HG03439 (cell line): ENCODE results near the gene FRMD4B.
"Not testable (repeated sequence)": the region's sequence is repeated elsewhere in the genome, so short reads cannot be mapped to it uniquely, and the experiment has no call there.

Experiments used
- ATAC-seq: cut with Tn5 transposase; IDR thresholded peaks from one replicate; pipeline ENCODE4 v1.9.1; 2021; ENCODE audit warnings: mild to moderate bottlenecking, moderate library complexity; ENCODE audit not compliant: unreplicated experiment

The FRMD4B gene

DNA sequence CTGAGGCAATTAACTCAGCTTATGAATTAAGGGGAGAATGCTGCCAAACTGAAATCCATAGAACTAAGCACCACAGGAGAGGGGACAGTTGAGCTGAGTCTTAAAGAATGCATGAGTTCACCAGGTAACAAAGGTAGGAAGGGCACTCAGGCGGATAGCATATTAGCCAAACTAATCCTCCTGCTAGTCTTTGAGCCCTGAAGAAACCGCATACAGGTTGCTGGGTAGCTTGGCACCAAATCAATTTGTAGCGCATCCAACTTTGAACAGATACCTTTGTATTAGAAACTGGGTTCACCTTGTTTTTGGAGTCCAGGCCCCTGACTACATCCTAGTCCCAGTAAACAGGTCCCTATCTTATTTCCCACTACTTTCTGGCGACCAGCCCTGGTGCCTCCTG lies 93.7 kb downstream of the FRMD4B start:
- no peak for ATAC-seq

DNA sequence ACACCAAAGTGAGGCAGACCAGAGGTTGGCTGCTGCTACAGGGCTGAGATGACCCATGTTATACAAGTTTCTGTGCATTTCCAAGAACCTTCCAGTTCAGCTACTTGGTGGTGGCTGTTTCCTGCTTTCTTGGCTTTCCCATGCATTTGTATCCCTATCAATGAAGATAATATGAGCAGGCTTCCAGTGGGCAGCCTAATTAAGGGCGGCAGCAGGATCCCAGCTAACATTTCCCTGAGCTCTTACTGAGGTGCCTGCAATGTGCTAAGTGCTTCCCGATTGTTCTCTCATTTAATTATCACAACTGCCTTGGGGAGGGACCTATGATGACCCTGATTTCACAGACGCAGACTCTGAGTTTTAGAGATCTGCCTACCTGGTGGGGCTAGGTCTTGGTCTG lies 95.5 kb downstream of the FRMD4B start:
- no peak for ATAC-seq

DNA sequence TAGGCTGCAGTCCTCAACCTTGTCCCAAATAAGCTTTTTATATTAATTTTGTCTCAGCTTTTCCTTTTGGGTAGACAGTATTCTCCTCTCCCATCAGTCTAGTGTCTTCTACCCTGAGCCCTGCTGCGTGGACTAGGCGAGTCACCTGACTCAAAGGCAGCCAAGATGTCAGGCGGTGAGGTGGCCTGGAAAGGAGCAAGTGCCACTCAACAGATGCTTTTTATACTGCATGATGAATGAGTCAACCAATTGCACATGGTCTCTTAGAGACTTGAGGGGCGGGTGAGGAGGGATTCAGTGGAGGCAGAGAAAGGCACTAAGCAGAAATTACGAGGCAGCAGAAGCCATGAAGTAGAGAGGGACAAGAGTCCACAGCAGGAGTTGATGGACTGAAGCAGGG lies 95.9 kb downstream of the FRMD4B start:
- no peak for ATAC-seq

DNA sequence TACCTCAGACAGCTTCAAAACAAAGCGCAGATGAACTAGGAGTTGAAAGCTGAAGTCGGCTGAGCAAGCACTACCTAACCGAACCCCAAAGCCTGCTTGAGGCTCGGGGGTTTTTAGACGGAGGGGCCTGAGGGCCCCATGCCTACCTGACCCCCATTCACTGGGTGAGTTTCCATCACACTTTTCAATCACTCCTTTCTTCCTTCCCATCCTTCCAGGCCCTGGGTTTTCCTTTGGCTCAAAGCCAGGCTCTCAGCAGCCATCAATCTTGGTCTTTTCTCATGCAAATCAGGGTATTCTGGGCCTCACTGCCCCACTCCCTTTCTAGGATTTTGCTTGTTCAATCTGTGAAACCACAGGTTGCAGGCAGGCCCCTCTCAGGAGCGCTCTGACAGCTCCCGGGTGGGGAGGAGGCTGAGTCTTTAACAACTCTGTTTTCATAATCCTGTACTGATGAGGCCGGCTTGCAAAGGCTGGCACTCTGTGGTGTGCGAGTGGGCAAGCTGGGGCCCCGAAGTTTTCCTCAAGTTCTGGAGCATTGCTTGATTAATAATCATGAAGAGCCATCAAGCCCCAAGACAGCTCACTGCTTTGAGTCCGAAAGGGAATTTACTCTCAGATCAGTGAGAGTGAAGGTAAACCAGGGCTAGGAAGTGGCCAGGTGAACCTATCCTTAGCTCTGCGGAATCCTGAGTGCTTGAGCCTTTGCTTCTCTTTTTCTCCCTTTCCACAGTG lies 97.6 kb downstream of the FRMD4B start:
- ATAC-seq, result no peak

DNA sequence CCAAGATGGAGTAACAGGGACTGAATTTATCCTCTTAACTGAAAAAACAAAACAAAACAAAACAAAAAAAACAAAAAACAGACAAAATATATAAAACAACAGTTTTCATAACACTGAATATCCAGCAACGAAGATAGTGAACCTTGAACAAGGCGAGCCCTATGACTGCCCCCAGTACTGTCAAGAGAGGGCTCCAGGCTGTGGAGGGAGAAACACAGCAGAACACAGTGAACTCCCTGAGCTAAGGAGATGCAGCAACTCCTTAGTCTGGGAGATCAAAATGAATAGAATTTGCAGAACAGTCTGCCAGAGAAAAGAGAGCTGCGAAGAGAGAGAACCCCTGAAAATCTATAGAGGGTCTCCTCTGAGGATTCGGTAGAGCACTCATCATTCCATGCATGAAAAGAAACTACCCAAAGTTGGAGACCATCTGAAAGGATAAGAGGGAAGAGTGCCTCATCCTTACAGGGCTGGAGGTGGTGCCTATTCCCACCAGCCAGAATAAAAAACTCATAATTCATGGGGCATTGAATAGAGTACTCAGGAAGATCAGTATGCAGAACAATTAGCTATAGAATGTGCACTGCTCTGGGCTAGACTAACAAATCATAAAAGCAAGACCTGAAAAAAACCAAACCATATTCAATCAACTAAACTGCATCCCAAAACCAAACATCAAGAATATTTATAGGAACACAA lies 101.8 kb downstream of the FRMD4B start:
- ATAC-seq, result no peak

DNA sequence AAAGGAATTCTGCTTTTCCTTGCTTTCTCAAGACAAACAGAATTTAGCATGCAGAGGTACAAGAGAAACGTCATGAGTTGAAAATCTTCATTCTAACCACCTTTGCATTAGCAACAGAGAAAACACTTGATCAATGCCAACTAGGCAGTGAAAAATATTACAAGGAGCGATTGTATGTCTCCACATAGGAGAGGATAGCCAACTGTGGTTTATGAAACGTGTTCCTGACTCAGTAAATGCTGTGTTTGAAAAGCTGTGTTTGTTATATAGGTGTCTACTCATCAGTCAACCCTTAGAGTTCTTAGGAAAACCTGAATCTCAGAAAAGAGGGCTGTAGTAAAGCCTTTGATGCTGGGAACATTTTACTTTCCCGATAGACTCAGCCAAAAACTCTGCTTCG lies 102.4 kb downstream of the FRMD4B start:
- no peak for ATAC-seq

DNA sequence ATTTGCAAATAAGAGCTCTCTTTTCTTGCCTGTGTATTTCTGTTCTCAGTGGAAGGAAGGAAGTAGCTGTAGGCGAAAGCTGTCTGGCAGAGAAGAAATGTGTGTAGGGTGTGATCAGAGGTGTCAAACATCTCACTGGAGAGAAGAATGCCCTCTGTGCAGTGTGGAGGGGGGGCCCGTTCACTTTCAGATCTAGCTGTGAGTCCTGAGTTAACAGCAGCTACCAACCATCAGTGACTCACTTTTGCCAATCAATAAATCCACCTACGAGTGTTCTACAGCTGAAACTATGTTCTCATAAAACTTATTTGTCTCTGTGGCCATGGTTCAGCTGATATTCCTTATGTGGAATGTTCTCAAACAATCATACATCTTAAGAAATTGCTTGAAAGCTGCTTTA lies 103.7 kb downstream of the FRMD4B start:
- ATAC-seq, result no peak

DNA sequence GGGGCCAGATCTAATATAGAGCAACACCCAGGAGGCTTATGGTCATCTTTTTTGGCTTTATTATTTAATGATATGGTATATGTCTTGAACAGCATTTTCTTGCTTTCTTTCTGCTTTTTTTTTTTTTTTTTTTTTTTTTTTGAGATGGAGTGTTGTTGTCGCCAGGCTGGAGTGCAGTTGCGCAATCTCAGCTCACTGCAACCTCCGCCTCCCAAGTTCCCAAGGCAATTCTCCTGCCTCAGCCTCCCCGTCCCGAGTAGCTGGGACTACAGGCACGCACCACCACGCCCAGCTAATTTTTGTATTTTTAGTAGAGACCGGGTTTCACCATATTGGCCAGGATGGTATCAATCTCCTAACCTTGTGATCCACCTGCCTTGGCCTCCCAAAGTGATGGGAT lies 108.5 kb downstream of the FRMD4B start:
- not testable (repeated sequence) for ATAC-seq

DNA sequence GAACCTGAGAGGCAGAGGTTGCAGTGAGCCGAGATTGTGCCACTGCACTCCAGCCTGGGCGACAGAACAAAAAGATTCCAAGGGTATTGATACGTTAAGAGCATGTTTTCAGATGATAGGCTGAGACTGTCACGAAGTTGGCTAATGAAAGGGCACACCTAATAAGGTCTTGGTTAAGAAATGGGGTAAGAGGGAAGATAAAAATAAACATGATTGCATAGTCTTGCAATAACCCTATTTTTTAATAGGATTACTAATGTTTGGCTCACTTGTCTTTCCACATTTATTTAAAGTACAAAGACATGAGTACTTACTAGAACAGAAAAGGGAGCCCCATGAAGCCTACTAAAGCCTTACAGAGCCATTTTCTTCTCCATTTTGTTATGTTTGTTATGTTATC lies 109.0 kb downstream of the FRMD4B start:
- ATAC-seq, result no peak

DNA sequence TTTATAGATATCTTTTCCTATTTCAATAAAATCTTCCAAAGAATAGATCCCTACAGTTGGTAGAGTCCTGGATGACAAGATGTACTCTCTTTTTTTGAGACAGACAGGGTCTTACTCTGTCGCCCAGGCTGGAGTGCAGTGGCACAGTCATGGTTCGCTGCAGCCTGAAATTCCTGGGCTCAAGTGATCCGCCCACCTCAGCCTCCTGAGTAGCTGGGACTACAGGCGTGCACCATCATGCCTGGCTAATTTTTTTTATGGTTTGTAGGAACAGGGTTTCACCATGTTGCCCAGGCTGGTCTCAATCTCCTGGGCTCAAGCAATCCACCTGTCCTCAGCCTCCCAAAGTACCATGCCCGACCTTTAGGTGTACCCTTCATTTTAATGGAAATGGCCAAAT lies 109.7 kb downstream of the FRMD4B start:
- ATAC-seq, result not testable (repeated sequence)

DNA sequence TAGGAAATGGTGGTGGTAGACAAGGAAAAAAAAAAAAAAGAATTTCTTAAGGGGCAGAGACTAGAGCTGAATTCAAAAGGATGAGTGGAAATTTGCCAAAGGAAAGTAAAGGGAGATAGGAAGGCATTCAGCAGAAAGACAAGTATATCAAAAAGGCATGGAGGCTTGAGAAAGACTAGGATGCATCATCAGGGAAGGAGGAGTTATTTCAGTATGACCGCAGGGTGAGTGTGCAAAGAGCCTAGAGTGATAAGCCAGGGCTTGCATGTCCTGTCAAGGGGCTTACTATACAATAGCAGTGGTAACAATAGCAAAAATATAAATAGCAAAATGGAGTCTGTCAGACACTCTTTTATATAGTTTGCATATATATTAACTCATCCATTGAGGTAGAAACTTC lies 112.0 kb downstream of the FRMD4B start:
- ATAC-seq, result no peak

DNA sequence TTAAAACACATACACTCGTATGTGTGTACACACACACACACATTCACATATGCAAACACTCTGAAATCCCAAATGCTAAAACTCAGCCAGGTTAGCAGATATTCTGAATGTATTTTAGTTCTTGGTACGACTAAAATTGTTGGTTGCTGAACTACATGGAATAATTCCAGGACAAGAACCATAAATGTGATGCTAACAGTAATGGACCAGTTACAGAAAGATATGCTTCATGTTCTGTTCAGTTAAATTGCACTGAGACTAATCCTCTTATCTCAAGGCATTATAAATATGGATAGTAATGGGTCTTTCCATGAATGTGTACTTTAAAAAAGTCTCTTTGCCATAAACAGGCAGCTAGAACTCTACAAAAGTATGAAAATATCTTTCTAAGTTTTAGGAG lies 113.3 kb downstream of the FRMD4B start:
- ATAC-seq, result no peak

DNA sequence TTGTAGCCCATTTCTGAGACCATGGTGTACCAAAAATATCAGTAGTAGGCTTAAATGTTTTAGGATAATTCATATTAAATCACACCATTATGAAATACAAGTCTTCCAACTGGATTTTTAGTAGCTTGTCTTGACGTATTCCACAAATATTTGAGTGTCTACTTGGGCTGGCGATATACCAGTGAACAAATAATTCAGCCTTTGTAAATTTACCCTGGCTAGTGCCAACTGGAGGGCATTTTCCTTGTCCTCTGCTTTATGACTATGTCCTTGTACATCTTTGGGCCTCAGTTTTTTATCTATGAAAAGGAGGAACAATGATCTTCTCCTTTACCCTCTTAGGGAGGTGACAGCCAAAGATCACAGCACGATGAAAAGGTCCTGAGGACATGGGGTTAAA lies 114.8 kb downstream of the FRMD4B start:
- ATAC-seq, result no peak

DNA sequence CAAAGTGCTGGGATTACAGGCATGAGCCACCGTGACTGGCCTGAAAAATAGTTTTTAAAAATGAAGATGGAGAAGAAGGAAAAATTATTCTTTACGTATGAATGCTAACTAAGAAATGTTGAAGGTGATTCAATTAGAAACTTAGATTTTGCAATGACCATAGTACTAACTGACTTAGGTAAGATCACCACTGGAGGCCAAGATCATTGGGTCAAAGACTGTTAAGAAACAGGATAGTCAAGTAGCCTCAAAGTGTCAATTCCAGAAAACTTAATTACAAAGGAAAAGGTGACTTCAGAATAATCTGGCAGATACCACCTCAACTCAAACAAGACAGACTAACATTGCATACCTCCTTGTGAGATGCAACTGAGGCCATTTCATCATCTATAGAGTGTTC lies 119.3 kb downstream of the FRMD4B start:
- no peak for ATAC-seq

DNA sequence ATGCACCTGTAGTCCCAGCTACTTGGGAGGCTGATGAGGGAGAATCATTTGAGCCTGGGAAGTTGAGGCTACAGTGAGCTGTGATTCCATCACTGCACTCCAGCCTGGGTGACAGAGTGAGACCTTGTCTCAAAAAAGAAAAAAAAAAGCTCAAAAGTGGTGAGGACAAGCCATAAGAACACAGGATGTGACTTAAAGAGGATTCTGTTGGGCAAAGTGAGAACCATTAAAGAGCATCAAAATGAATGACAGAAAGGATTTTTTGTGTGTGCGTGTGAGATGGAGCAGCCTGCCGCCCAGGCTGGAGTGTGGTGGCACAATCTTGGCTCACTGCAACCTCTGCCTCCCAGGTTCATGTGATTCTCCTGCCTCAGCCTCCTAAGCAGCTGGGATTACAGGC lies 119.8 kb downstream of the FRMD4B start:
- ATAC-seq, result not testable (repeated sequence)

DNA sequence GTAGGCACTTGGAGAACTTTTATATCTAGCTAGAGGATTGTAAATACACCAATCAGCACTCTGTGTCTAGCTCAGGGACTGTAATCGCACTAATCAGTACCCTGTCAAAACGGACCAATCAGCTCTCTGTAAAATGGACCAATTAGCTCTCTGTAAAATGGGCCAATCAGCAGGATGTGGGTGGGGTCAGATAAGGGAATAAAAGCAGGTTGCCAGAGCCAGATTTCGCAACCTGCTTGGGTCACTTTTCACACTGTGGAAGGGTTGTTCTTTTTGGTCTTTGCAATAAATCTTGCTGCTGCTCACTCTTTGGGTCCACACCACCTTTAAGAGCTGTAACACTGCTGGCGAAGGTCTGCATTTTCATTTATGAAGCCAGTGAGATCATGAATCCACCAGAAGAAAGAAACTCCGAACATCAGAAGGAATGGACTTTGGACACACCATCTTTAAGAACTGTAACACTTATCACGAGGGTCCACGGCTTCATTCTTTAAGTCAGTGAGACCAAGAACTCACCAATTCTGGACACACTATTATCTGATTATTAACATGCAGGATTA lies 125.0 kb downstream of the FRMD4B start:
- not testable (repeated sequence) for ATAC-seq

DNA sequence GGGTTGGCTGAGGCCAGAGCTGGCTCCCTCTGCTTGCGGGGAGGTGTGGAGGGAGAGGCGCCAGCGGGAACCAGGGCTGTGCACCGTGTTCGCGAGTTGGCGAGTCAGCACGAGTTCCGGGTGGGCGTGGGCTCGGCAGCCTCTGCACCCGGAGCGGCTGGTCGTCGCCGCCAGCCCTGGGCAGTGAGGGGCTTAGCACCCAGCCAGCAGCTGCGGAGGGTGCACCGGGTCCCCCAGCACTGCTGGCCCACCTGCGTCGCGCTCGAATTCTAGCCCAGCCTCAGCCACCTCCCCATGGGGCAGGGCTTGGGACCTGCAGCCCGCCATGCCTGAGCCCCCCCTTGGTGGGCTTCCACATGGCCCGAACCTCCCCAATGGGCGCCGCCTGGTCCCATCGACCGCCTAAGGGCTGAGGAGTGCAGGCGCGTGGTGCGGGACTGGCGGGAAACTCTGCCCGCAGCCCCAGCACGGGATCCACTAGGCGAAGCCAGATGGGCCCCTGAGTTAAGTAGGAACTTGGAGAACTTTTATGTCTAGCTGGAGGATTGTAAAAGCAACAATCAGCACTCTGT lies 125.6 kb downstream of the FRMD4B start:
- no peak for ATAC-seq

DNA sequence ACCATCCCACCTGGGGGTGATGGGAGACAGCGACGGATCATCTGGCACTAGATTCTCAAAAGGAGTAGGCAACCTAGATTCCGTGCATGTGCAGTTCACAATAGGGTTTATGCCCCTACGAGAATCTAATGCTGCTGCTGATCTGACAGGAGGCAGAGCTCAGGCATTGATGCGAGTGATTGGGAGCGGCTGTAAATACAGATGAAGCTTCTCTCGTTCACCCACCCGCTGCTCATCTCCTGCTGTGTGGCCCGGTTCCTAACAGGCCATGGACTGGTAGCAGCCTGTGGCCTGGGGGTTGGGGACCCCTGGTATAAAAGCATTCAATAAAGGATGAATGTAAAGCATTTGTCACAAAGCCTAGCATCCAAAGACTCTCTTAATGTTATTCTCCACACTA lies 126.8 kb downstream of the FRMD4B start:
- no peak for ATAC-seq

DNA sequence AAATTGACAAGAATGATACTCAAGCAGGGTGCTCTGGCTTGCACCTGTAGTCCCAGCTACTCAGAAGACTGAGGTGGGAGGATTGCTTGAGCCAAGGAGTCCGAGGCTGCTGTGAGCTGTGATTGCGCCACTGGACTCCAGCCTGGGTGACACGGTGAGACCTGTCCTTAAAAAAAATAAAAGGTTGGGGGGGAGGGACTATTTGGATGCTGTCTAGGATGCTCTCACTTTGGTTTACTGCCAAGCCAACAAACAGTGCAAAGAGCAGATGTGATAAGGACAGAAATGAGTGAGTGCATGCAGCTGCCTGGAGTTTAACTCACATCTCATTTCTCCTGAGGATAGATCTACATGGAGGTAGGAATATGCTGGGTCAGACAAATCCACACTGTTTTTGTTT lies 130.0 kb downstream of the FRMD4B start:
- no peak for ATAC-seq

DNA sequence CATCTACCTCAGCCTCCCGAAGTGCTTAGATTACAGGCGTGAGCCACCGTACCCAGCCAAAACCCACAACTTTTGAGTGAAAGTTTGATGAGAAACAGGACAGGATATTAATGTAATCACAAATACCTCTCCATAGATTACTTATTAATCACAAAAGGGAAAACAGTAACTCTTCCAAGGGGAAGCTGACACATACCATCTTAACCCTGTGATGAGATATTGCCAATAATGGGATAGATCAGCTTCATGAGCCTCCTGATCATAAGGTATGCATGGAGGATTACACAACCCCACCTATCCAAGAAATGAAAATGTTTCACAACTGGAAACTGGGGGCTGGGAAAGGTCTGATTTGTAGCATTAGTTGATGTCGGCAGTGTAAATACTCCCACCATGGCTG lies 131.5 kb downstream of the FRMD4B start:
- ATAC-seq, result no peak

DNA sequence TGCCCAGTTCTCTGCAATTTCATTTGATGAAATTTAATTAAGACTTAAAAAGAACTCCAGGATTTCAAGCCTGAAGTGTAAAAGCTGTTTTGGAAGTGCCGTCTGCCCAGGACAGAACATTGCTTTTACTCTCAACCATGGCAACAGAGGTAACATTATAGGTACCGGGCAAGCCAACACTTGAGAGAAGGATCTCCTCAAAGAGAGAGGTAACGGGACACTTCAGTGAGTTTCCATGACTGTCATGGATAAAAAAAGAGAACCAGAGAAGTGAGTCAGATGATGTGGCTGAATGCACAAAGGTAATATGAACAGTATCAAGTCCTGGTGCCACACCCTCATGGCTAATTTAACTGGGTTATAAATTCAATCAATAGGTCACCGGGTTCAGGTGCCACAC lies 133.3 kb downstream of the FRMD4B start:
- no peak for ATAC-seq

DNA sequence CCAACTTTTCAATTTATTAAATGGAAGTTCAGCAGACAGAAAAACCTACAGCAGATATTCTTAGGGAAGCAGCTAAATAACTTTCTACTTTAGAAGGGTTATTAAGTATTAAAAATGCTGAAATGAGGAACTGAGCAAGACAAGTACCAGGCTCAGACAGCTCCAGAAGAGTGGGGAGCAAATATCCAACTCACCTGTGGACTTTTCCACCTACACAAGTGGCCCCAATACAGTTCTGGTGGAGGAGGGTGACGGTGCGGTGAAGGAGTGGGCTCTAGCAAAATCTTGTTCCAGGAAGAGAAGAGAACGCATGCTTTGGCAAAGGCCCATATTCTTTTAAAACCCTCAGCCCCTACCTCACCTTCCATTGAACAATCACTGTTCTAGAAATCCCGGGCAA lies 133.7 kb downstream of the FRMD4B start:
- ATAC-seq, result no peak
